Mesenteric fat pad (tissue), 1 donor: ENCODE results near the gene ST6GAL1. TPM values are rescaled to one million over a fixed set of nuclear protein-coding genes. Genes with fewer than 3 reads are reported as not detected.
"Not testable (repeated sequence)": the region's sequence is repeated elsewhere in the genome, so short reads cannot be mapped to it uniquely, and the experiment has no call there.

Experiments used
- DNase-seq: peaks from one replicate; pipeline ENCODE4 v3.0.0-alpha.2; 2020; ENCODE audit warnings: low spot score
- total RNA-seq: library from RNA; stranded (reverse); fragmentation: NEBNext Ultra II Directional; extraction: Animal tissue kit (Norgen Biotek cat#: 25700); gene quantifications from one replicate; pipeline ENCODE4 v1.2.1, GENCODE V29; 2021
- donor health status: DM: yes; HTN: yes; CAD: no.

ST6GAL1 gene
- total RNA-seq, 1 donor from 2014 or later, result 35.6 TPM

- no peak for DNase-seq
Measured at GRCh38 chr3:186939536-186939935, 9.2 kb downstream of the ST6GAL1 start.

GRCh38 chr3:186940967-186941366 lies 10.6 kb downstream of the ST6GAL1 start:
- DNase-seq, result no peak

GRCh38 chr3:186942168-186942567 lies 11.8 kb downstream of the ST6GAL1 start:
- DNase-seq, result no peak

GRCh38 chr3:186945255-186945823 lies 15.0 kb downstream of the ST6GAL1 start:
- no peak for DNase-seq

DNA sequence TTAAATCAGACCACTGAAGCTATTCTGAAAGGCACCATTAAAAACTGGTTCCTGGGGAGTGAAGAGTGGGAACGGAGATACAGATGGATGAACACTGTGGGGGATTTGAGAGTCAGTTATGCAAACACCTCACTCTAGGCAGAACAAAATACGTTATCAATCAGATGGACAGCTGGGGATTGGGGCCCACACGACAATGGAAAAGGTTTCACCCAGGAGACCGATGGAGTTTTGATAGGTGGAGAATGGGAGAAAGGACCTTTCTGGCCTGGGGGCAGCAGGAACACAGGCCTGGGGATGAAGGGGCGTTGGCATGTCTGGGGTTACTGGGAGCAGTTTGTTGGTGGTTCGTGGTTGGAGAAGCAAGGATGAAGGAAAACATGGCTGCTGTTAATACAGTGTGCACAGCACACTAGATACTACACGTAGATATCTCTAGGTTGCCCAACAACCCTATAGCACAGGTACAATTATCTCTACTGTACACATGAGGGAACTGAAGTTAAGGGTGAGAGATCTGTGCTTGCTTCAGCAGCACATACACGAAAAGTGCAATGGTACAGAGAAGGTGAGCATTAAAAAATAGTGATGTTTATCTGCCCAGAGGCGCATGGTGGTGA lies 16.5 kb downstream of the ST6GAL1 start:
- DNase-seq, result no peak

DNA sequence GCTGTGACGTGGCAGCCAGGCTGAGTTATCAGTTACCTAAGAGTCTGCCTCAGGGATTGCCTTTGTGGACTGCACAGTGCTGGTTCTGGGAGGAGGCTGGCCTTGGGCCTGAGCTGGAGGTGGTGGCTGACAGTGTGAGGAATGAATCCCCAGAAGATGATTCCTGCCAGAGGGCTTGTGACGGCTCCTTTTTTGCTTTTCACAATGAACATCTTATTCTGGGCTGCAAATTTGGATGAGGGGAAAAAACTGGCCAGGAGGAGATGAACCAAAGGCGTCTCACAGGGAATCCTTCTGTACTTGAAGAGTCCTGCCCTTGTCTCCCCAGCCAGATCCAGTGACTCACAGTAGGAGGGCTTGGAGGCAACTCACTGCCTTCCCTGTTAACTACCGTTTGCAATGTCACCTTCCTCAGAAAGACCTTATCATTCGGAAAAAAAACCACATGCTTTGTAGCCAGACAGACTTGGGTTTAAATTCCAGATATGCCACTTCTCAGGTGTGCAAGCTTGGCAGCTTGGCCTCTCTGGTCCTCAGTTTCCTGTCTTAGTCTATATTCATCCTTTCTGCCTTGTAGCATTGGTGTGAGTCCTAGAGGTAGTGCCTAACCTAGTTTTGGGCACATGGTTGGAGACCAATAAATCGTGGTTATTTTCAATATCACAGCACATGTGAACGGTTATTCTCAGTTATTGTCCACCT lies 19.1 kb downstream of the ST6GAL1 start:
- DNase-seq, result no peak

DNA sequence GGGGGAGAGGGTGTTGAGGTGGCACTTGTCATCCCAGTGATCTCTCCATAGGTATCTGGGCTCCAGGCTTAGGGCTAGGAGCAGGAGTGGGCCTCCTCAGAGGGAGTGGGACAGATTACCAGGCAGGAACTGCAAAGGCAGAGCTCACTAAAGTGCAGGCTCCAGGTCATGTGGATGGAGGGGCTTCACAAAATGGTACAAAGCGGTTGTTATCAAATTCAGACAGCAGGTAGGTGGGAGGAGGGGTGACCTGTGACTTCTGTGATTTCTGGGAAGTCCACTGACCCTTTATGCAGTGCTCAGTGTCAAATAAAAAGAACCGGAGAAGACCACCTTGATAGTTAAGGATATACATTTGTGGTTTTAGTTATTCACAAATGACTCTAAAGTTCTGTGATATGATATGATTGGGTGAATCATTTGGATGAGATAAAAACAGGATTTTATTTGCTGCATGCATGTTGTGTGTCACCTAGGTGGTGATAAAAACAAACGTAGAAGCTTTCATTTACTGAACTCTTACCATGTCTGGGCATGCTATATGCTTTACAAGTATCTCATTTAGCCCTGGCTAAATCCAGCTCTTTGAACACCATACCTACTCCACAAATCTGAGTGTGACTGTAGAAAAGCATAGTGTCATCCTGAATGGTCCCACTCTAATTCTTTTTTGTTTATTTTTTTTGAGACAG lies 20.2 kb downstream of the ST6GAL1 start:
- DNase-seq, result no peak

DNA sequence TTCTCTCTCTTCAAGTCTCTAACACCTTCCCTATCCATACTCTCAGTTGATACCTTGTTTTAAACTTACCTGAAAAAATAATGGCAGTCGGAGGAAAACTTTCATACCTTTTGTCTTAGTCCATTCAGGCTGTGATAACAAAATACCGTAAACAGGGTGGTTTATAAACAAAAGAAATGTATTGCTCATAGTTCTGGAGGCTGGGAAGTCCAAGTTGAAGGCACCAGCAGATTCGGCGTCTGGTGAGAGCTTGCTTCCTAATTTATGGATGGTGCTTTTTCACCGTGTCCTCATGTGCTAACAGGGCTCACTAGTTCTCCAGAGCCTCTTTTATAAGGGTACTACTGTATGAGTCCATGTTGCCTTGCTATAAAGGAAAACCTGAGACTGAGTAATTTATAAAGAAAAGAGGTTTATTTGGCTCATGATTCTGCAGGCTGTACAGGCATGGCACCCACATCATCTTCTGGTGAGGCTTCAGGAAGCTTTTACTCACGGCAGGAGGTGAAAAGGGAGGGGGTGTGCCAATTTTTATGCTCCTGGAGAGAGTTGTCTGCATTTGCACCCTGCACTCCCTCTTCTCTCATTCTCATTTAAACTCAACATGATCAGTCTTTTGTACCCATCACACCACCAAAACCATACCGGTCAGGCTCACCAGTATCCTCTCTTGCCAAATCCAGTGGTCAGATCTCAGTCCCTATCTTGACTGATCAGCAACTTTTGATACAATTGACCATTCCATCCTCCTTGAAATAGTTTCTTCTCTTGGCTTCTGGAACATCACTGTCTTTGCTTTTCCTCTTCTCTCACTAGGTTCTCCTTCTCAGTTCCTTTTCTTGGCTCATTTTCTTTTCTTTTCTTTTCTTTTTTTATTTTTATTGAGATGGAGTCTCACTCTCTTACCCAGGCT lies 21.6 kb downstream of the ST6GAL1 start:
- DNase-seq, result no peak

DNA sequence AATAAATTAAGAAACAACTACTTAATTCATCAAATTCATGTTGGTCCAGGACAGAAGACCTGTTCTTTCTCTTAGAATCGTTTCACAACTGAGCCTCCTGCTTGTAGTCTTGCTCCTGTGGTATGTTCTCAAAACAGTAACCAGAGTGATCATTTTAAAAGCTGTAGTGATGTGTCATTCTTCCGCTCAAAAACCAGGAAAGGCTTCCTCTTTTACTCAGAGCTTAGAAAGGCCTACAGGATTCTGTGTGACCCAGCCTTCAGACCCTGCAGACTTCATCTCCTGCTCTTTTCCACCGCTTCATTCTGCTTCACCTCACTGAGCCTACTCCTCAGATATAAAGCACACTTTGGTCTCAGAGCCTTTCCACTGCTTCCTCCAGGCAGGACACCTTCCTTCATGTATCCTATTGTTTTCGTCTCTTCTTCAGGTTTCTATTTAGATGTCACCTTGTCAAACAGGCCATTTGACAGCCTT lies 22.7 kb downstream of the ST6GAL1 start:
- DNase-seq, result no peak

- DNase-seq, result not testable (repeated sequence)
Measured at GRCh38 chr3:186953992-186954699, 23.8 kb downstream of the ST6GAL1 start.

GRCh38 chr3:186955898-186956696 lies 25.8 kb downstream of the ST6GAL1 start:
- DNase-seq, result no peak

DNA sequence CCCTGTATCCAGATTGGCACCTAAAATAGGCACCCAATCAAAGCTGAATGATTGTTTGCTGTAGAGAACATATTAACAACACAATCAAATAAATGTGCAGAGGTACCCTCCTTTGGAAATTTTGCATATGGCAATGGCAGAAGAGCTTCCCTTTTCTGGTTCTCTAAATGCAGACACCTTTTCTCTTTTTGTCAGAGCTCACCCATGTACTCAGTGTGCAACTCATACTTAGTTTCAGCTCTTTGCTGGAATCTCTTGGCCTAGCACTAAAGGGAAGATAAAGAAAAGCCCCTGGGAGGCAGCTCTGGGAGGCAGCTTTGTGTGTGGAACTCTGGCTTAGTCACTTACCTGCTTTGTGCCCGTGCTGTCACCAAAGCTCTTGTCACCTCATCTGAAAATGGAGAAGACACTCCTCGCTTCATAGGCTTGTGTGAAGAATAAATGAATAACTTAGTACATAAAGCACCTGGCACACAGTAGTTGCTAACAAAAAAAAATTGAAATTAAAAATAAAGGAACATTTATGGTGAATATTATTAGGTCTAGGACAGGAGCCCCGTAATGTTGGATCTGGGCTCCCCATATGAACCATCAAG lies 28.8 kb downstream of the ST6GAL1 start:
- DNase-seq, result no peak

- DNase-seq, result no peak
Measured at GRCh38 chr3:186960347-186960746, 30.0 kb downstream of the ST6GAL1 start.

GRCh38 chr3:186962445-186962844 lies 32.1 kb downstream of the ST6GAL1 start:
- DNase-seq, result no peak

DNA sequence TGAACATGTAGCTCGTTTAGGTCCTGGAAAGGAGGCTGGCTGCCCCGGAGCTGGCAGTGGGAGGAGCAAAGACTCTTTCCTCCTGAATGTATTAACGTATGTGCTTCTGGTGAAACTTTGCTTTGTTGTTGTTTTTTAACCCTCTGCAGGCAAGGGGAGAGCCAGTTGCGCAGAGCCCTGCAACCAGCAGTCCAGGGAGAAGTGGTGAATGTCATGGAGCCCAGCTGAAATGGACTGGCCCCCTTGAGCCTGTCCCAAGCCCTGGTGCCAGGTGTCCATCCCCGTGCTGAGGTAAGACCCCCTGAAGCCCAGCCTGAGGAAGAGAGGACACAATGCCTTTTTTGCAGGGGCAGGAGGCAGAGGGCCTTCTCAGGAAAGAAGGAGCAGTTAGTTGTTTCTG lies 33.3 kb downstream of the ST6GAL1 start:
- no peak for DNase-seq

GRCh38 chr3:186964071-186964470 lies 33.7 kb downstream of the ST6GAL1 start:
- no peak for DNase-seq

- no peak for DNase-seq
Measured at GRCh38 chr3:186964616-186965015, 34.3 kb downstream of the ST6GAL1 start.

DNA sequence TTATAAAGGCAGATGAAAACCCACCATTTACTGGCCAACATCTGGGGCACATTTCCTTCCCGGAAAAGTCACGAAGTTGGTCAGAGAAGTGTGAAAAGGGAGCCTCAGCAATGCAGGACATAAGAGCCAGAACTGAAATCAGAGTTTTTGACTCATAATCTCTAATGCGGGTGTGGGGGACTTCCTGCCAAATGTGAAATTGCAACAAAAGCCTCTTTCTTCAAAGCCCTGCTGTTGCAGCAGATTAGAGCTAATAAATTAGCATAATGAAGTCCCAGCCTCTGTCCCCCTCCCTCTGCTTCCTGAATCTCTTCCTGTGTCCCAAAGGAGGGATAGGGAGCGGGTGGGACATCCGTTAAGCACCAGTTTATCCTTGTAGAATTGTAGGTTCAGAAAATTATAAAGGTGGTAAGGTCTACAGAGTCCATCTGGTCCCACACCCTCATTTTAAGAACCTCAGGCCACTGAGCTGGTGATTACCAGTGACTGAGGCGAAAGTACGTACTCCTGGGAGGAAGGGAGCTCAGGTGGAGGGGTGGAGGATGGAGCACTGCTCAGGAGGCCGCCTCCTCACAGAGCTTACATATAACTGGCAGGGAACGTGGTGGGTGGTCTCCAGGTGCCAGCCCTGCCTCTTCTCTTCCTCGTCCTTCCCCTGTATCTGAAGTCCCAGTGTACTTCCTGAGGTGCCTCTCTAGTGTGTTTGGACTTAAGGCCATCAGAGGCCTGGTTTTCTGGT lies 35.0 kb downstream of the ST6GAL1 start:
- no peak for DNase-seq
